HG03575 (cell line): ENCODE measurements around the gene KCNN3.

Experiments used
- ATAC-seq: cut with Tn5 transposase; IDR thresholded peaks from one replicate; pipeline ENCODE4 v1.9.1; 2021; ENCODE audit not compliant: unreplicated experiment, insufficient number of reproducible peaks, low FRiP score; ENCODE audit errors: extremely low read depth

The KCNN3 gene

GRCh38 chr1:154669464-154670282 is 200.4 kb downstream of the KCNN3 start:
- no peak for ATAC-seq

DNA sequence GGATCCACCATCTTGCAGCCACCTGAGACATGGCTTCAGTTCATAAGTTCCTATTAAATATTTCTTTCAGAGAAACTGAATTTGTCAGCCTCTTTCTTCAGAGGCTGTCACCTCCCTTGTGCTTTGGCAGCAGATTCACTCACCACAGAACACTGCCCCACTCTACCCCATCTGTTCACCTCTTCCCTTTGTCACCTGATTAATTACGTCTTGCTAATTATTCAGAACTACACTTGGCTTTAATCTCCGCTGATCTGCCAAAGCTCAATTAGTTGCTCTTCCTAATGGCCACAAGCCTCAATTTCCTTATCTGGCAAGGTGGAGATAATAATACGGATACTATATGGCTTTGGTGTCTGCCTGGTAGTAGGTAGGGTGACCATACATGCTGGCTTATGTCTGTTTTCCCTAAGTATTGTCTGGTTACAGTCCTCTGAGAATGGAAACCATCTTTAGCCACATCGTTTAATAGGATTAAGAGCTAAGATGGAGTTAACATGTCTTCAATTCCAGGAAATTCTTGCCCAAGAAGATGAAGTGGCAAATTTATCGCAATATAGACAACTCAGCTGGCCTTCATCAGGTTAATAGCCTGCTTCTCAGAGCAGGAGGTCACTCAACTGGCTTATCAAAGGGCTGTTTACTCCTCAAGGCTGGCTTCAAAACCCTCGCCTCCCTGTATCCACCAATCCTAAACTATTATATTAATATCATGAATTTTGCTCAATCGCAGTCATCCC is 203.9 kb downstream of the KCNN3 start:
- no peak for ATAC-seq

DNA sequence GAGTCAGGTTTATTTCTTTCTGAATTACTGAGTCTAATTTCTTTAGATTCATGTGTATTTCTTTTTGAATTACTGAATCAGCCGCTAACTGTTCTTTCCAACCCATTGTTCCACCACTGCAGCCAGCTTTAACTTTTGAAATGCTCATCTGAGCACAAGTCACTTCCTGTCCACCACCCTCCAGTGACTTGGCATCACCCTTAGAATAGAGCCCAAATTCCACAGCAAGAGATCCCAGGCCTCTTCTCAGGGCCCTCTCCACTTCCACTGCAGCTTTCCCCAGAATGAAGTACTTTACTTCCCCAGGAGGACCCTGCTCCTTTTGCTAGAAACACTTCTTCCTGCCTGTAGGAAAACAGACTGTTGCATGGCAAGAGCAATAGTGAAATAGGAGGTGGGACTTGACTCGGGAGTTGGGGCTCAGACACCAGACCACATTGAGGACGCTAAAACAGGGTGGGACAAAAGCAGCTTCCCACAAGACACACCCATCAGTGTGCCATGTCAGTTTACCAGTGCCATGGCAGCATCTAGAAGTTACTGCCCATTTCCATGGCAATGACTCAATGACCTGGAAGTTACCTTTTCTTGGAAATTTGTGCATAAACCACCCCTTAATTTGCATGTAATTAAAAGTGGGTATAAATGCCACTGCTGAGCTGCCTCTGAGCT is 205.6 kb downstream of the KCNN3 start:
- no peak for ATAC-seq

GRCh38 chr1:154663471-154664060 is 206.5 kb downstream of the KCNN3 start:
- ATAC-seq, result no peak

DNA sequence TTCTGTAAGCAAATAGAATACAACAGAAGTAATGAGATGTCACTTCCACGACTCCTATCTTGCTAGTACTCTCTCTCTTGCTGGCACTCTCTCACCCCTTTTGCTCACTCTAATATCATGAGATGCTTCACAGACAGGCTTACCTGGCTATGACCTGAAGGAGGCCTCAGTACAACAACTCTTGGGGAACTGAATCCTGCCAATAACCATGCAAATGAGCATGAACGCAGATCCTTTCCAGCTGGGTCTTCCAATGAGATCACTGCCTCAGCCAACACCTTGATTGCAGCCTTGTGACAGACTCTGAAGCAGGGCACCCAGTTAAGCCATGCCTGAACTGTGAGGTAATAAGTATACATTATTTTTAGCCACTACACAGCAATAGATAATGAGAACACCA is 209.0 kb downstream of the KCNN3 start:
- ATAC-seq, result no peak

- ATAC-seq, result no peak
Observed at GRCh38 chr1:154659823-154660592, 210.1 kb downstream of the KCNN3 start.

GRCh38 chr1:154657556-154657955 is 212.5 kb downstream of the KCNN3 start:
- no peak for ATAC-seq

DNA sequence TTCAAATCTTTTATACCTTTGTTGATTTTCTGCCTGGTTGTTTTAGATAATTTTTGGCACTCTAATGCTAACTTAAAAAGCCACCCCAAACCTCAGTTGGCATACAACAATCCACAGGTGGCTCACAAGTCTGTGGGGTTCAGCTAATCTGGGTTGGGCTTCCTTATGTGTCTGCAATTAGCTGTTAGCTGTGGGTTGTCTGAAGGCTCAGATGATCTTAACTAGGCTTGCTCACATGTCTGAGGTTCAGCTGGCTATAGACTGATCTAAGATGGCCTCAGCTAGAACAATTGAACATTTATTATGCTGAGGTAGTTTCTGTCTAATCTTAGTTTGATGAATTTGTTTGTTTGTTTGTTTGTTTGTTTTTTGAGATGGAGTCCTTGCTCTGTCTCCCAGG is 217.2 kb downstream of the KCNN3 start:
- ATAC-seq, result no peak
